ENCODE measurements around the gene FTCD.

- TF ChIP-seq CTCF (IDR thresholded peaks at IDR 0.05) (no peak), POLR2A (IDR thresholded peaks at IDR 0.05) (no peak)
These were observed 23.3 kb downstream of the FTCD start for GRCh38 chr21:46131838-46132651.
